ENCODE results near the gene TTC28.

- no peak for TF ChIP-seq CTCF (IDR thresholded peaks at IDR 0.05; ENCODE audit: insufficient read depth, low read depth, low read length)
- no peak for TF ChIP-seq EZH2 (IDR thresholded peaks at IDR 0.05; ENCODE audit: insufficient read depth, low read length)
Measured at GRCh38 chr22:28125799-28126198, 553.8 kb downstream of the TTC28 start.
